Activated CD8-positive, alpha-beta memory T cell treated with anti-CD3 and anti-CD28 coated beads for 4 hours (primary cell): Measurements from ENCODE around the gene CYSLTR2.
"Not testable (repeated sequence)": the region's sequence is repeated elsewhere in the genome, so short reads cannot be mapped to it uniquely, and the experiment has no call there.

Experiments
- DNase-seq, 2 donors: peaks; one replicate each; pipeline ENCODE4 v3.0.0-alpha.2; 2020; ENCODE audit warnings: low read depth in 2 of 2

Gene CYSLTR2

GRCh38 chr13:48695776-48696175, 42.0 kb downstream of the CYSLTR2 start:
- DNase-seq = no peak

DNA sequence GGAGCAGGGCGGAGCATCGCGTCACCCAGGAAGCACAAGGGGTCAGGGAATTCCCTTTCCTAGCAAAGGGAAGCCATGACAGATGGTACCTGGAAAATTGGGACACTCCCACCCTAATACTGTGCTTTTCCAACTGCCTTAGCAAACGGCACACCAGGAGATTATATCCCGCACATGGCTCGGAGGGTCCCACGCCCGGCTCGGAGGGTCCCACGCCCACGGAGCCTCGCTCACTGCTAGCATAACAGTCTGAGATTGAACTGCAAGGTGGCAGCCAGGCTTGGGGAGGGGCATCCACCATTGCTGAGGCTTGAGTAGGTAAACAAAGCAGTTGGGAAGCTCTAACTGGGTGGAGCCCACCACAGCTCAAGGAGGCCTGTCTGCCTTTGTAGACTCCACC, 42.9 kb downstream of the CYSLTR2 start:
- DNase-seq = not testable (repeated sequence)

GRCh38 chr13:48707405-48707804, 53.7 kb downstream of the CYSLTR2 start:
- DNase-seq = no peak

- DNase-seq = no peak
Observed at GRCh38 chr13:48708764-48709163, 55.0 kb downstream of the CYSLTR2 start.

GRCh38 chr13:48709213-48709612, 55.5 kb downstream of the CYSLTR2 start:
- no peak for DNase-seq

DNA sequence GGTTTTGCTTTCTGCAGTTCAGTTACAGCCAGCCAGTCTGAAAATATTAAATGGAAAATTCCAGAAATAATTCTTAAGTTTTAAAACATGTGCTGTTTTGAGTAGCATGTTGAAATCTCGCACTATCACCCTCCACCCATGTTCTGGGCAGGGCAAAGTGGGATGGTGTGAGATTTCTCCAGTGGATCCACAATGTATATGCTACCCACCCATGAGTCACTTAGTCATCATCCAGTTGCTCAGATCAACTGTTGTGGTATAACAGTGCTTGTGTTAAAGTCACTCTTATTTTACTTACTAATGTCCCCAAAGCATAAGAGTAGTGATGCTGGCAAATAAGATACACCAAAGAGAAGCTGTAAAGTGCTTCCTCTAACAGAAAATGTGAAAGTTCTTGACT, 56.4 kb downstream of the CYSLTR2 start:
- no peak for DNase-seq

DNA sequence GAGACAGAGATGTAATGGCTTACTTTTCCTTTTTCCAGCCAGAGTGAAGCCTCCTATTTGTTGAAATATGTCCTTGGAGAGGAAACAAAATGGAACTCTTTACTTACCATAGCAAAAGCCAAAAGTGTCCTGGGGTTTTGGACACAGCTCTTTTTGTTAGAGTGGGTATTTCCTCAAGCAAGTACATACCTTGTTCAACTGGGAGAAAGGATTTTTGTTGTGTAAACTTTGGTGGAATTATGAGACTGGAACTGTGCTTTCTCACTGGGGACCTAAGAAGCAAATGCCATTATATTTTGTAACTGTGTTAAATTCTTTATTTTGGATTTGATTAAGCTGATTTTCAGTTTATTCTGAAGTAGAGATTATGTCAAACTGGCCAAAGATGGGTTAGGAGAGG, 58.4 kb downstream of the CYSLTR2 start:
- no peak for DNase-seq

GRCh38 chr13:48715977-48716376, 62.2 kb downstream of the CYSLTR2 start:
- DNase-seq = no peak

DNA sequence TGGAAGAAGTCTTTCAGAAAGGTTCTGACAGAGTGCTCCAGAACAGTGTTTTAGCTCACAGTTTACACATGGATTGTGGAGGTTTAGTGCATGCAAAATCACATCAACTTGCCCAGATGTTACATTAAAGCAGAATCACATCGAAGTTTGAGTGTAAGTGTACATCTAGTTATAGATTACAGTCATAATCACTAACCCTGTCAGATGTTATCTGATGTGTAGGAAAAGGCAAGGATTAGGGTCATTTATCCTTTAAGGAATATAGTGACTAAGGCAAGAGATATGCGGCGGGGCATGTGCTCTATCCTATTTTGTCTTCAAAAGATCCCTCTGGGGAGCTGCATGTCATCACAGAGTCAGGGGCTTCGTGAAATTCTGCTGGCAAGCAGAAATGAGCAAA, 66.9 kb downstream of the CYSLTR2 start:
- no peak for DNase-seq

- no peak for DNase-seq
Observed at GRCh38 chr13:48723168-48723567, 69.4 kb downstream of the CYSLTR2 start.

DNA sequence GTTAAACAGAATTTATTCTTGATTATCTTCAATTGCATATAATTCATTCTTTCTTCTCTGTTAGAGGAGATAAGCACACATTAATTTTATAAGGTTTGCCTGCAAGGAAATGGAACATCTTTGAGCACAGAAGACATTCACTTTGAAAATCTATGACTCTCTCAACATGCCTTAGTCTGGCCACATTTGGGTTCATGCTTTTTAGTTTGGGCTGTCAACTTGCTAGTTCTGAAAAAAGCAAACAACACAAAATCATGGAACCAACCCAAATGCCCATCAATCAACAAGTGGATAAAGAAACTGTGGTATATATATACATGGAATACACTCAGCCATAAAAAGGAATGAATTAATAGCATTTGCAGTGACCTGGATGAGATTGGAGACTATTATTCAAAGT, 71.5 kb downstream of the CYSLTR2 start:
- DNase-seq = no peak

DNA sequence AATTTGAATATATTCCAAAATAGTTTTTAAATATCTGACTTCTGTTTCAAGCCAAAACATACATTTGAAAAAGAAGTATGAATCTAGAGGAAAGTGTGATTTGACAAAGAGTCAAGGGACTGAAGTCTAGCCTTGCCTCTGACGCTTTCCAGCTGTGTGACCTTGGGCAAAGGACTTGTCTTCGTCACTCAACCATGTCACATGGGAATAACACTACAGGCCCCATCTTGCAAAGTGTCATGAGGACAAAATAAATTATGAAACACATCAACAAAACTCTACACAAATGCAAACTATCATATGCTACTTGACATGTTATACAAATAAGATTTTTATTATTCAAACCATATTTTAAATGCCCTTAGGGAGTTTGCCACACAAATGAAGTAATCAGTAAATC, 73.0 kb downstream of the CYSLTR2 start:
- no peak for DNase-seq

DNA sequence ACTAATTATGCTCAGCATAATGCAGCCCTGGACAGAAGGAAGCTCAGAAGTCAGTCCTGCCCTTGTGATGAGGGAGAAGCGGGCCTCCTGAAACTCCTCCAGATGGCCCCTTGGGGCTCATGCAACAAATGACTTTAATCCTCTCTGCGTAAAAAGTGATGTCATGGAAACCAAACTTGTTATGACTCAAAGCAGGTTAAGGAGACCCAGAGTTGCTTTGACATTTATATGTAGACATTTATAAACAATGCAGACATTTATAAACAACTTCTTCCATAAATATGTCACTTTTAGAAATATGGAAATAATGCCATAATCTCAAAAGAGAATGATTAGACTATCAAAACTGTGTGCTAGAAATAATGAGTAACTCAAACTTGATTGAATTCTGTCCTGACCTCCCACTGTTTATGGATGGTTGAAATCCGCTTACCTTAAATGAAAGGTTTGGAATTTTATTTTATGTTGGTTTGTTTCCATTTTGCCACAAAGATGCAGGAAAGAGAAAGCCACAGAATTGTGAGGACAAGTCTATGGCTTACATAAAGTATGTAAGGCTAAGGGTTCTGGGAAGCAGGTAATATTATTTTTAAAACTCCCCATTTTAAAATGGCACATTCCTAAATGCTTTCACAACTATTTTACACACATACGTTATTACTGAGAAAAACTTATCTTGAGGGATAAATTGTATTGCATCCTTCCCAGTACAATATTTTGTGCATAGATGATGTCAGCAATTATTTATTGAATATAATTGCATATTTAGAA, 73.7 kb downstream of the CYSLTR2 start:
- DNase-seq = no peak

DNA sequence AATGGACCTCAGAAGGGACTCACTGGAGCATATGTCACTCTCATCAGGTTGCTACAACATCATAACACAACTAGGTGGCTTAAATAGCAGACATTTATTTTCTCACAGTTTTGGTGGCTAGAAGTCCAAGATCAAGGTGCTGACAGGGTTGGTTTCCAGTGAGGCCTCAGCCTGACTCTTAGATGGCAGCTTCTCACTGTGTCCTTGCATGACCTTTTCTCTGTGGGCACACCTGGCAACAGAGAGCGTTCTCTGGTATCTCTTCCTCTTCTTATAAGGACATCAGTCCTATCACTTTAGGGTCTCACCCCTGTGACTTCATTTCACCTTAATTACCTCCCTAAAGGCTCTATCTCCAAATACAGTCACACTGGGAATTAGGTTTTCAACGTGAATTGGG, 74.5 kb downstream of the CYSLTR2 start:
- DNase-seq = no peak

DNA sequence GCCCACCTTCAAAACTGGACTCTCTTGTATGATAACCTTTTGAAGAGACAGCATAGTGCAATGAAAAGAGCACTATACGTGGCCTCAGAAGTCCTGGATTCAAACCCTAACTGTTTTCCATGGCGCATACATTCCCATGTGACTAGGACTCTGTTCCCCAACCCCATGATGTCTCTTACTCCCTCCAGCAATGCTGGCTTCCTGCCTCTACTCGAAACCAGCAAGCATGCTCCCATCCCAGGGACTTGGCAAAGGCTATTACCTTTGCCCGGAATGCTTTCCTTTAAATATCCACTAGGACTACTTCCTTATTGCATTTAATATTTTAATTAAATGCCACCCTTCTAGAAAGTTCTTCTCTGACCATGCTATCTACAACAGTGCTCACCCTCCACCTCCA, 75.1 kb downstream of the CYSLTR2 start:
- no peak for DNase-seq

- DNase-seq = no peak
Observed at GRCh38 chr13:48729856-48730255, 76.1 kb downstream of the CYSLTR2 start.

- DNase-seq = no peak
Observed at GRCh38 chr13:48731001-48731658, 77.4 kb downstream of the CYSLTR2 start.

- peak; percentile 8 to 13 for DNase-seq
Observed at GRCh38 chr13:48731957-48732569, 78.3 kb downstream of the CYSLTR2 start.

DNA sequence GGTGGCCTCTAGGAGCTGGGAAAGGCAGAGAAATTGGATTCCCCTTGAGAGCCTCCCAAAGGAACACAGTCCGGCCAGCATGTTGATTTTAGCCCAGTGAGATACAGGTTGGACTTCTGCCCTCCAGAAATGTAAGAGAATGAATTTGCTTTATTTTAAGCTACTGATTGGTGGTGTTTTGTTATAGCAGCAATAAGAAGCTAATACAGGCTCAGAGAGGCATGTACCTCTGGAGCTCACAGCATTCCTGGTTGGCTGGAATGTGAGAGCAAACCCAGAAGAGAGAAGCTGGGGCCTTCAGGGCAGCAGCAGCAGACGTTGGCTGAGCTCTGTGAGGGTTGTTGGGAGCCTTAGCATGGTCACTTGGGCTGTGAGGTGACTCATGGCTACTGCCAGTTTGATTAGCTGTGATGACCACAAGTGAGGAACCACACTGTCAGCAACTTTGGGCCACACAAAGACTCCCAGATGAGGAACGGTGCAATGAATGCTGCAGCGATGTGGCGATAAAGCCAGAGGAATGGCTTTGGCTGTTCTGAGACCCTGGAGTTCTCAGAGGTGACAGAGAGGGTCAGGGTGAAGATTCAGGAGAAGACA, 80.1 kb downstream of the CYSLTR2 start:
- DNase-seq = no peak

DNA sequence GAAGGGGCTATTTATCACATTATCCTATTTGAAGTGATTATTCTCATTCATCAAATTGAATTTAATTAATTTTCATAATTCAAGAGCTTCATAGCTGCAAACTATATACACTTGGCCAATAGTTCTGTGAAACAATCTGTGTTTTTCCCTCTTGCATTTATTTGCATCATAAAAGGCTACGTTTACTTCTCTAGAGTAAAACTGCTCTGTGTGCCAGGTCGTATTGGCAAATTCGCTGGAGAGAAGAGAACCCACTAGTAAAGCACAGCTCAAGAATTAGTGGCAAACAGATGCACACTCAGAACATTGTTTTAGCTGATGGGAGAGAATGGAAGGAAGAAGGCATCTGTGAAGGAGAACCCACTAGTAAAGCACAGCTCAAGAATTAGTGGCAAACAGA, 81.8 kb downstream of the CYSLTR2 start:
- no peak for DNase-seq

GRCh38 chr13:48737689-48738088, 84.0 kb downstream of the CYSLTR2 start:
- DNase-seq = no peak

DNA sequence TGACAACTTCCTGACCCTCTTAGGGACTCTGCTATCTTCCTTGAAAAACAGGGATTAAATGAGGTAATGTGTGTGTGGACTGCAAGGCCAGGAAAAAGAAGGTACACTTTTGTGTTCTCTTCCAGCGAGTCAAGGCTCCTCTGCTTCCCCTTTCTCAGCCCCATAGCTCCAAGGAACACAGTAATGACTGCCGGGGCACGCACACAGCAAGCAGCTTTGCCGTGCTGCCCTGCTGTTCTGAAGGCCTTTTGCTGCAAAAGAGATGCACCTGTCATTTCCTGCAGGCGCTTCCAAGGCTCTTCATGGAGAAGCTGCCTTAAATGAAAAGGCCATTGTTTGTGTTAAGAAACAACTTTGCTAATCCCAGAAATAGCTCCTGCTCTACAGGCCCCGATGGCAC, 84.6 kb downstream of the CYSLTR2 start:
- DNase-seq = no peak
